ENCODE measurements around the gene CELSR1.

The CELSR1 gene

GRCh38 chr22:46456818-46457163 is 80.6 kb downstream of the CELSR1 start:
- Histone ChIP-seq H3K27me3 (ENCODE audit: insufficient read depth, poor library complexity, severe bottlenecking) (no peaks in the 10 kb centered on the region), H3K36me3 (ENCODE audit: low read depth) (peaks cover 21% of the 10 kb centered on the region), H3K9me3 (ENCODE audit: severe bottlenecking) (no peaks in the 10 kb centered on the region), H3K4me3 (ENCODE audit: severe bottlenecking) (no peak overlapping the region), H3K27ac (ENCODE audit: poor library complexity, severe bottlenecking) (peak overlapping the region; percentile 36), H3K4me1 (ENCODE audit: insufficient read depth, poor library complexity, severe bottlenecking) (peaks cover 53% of the 10 kb centered on the region)
- no peak for DNase-seq (ENCODE audit: low spot score)
- ATAC-seq (ENCODE audit: low read depth), result no peak
- TF ChIP-seq CTCF (IDR thresholded peaks at IDR 0.05; ENCODE audit: poor library complexity, severe bottlenecking), result no peak

GRCh38 chr22:46455446-46455845 is 82.0 kb downstream of the CELSR1 start:
- Histone ChIP-seq H3K9me3 (ENCODE audit: severe bottlenecking) (no peaks in the 10 kb centered on the region), H3K4me1 (ENCODE audit: insufficient read depth, poor library complexity, severe bottlenecking) (peaks cover 66% of the 10 kb centered on the region), H3K36me3 (ENCODE audit: low read depth) (peaks cover 10% of the 10 kb centered on the region; the same call in 1 of the 2 replicates), H3K27ac (ENCODE audit: poor library complexity, severe bottlenecking) (peak overlapping the region; percentile 72), H3K27me3 (ENCODE audit: insufficient read depth, poor library complexity, severe bottlenecking) (no peaks in the 10 kb centered on the region), H3K4me3 (ENCODE audit: severe bottlenecking) (no peak overlapping the region)
- no peak for TF ChIP-seq CTCF (IDR thresholded peaks at IDR 0.05; ENCODE audit: poor library complexity, severe bottlenecking)
- ATAC-seq (ENCODE audit: low read depth), result no peak
- no peak for DNase-seq (ENCODE audit: low spot score)

DNA sequence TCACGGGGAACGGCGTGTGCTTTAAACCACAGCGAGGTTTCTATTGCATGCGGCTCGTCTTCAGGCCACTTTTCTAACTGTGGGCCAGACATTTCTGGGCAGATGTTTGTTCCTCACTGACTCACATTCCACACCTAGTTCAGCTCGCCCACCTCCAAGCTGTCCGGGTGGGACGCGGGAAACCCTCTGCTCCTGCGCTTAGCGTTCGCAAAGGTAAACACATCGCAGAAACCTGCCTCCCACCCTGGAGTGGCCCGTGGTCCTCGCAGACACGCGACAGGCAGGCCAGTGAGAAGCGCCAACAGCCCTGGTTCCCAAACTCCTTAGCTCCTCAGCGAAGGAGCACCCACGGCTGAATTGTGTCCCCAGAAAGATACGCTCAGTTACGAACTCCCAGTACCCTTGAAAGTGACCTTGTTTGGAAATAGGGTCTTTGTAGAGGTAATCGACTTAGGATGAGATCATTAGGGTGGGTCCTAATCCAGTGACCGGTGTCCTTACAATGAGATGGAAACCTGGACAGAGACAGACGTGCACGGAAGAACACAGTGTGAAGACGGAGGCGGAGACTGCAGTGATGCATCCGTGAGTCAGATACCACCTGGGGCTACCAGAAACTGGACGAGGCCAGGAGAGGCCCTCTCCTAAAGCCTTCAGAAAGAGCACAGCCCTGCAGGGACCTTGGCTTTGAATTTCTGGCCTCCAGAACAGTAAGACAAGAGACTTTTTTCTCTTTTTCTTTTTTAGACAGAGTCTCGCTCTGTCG is 82.7 kb downstream of the CELSR1 start:
- DNase-seq (ENCODE audit: low spot score) (peak; percentile 86), ATAC-seq (ENCODE audit: low read depth) (peak; percentile 88)
- H3K9me3 ChIP-seq (ENCODE audit: severe bottlenecking), result no peaks in the 10 kb centered on the region
- no peaks in the 10 kb centered on the region for H3K27me3 ChIP-seq (ENCODE audit: insufficient read depth, poor library complexity, severe bottlenecking)
- peaks cover 66% of the 10 kb centered on the region for H3K4me1 ChIP-seq (ENCODE audit: insufficient read depth, poor library complexity, severe bottlenecking)
- no peak overlapping the region for H3K4me3 ChIP-seq (ENCODE audit: severe bottlenecking)
- peak overlapping the region; percentile 72 for H3K27ac ChIP-seq (ENCODE audit: poor library complexity, severe bottlenecking)
- peaks cover 10% of the 10 kb centered on the region; the same call in 1 of the 2 replicates for H3K36me3 ChIP-seq (ENCODE audit: low read depth)
- TF ChIP-seq CTCF (IDR thresholded peaks at IDR 0.05; ENCODE audit: poor library complexity, severe bottlenecking), result no peak

DNA sequence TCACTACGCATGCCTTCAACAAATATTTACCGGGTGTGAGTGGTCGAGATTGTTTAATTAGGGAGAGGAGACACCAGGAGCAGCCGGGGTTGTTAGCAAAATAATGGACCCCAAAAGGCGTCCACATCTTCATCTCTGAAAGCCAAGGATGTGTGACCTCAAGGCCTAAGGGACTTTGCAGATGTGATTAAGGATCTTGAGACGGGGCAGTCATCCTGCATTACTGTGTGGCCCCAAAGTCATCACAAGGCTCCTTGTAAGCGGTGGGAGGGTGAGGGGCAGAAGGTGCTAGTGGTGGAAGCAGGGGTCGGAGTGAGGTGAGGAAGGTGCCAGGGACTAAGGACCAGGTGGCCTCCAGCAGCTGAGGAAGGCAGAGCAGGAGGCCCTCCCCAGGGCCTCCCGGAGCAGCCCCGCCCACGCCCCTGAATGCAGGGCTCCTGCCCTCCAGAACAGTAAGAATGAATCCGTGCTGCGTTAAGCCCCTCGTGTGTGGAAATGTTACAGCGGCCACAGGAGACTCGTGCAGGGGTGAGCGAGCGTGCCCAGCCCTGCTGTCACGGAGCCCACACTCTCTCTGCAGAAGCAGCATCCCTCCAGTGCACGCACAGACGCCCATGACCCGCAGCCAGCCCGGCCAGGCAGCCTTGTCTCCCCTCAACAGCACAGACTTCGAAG is 83.5 kb downstream of the CELSR1 start:
- Histone ChIP-seq H3K27ac (ENCODE audit: poor library complexity, severe bottlenecking) (peak overlapping the region; percentile 72), H3K4me1 (ENCODE audit: insufficient read depth, poor library complexity, severe bottlenecking) (peaks cover 66% of the 10 kb centered on the region), H3K36me3 (ENCODE audit: low read depth) (peaks cover 10% of the 10 kb centered on the region; the same call in 1 of the 2 replicates), H3K4me3 (ENCODE audit: severe bottlenecking) (no peak overlapping the region), H3K9me3 (ENCODE audit: severe bottlenecking) (no peaks in the 10 kb centered on the region), H3K27me3 (ENCODE audit: insufficient read depth, poor library complexity, severe bottlenecking) (no peaks in the 10 kb centered on the region)
- no peak for ATAC-seq (ENCODE audit: low read depth)
- DNase-seq (ENCODE audit: low spot score), result no peak
- no peak for TF ChIP-seq CTCF (IDR thresholded peaks at IDR 0.05; ENCODE audit: poor library complexity, severe bottlenecking)

Data from RWPE2 (cell line).